SIG-M5 treated with dmso at 0.1 percent for 504 hours (cell line): ENCODE measurements around the gene CFAP91.
"Not testable (repeated sequence)": the region's sequence is repeated elsewhere in the genome, so short reads cannot be mapped to it uniquely, and the experiment has no call there.

ENCODE experiments used
- DNase-seq: peaks from one replicate; lab custom pipeline; 2025; ENCODE audit not compliant: unreplicated experiment; lab: John Stamatoyannopoulos, UW

The CFAP91 gene

DNA sequence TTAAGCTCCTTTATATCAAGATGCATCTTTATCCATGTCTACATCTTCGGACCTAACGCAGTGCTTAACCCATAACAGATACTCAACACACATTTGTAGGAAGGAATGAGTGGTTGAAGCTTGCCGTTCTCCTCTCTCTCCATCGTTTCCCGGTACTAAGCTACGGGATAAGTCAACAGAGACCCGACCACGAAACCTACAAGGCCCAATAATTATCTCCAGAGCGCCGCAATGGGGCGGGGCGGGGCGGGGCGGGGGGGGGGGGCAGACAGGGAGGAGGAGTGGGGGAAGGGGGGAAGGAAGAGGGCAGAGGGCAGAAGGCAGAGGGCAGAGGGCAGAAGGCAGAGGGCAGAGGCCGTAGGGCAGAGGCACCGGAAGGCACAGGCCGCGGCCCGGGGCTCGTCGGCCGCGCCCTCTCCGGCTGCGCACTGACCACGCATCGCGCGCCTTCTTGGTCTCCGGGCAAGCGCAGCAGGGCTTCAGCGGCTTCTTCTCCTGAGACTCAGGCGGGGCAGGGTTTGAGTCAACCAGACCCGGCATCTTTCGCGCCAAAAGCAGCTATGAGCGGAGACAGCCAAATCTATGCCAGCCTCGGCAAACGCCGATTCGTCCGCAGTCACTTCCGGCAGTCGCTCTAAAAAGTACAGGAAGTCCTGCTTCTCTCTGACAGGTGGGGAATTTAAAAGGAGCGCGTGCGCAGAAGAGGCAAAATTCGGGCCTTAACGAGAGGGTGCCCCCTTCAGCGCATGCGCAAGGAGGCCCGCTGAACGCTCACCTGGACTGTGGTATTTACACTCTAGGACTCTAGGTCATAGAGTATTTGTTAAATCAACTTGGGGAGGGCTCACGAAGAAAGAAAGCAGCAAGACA, 25.8 kb upstream of the CFAP91 start, which contains the start of gene COX17:
COX17 (minus strand) TSS at position 636 of the 870 bp plus-strand sequence; CDS start at position 540, 96 bp downstream.
- peak; percentile 99 for DNase-seq

DNA sequence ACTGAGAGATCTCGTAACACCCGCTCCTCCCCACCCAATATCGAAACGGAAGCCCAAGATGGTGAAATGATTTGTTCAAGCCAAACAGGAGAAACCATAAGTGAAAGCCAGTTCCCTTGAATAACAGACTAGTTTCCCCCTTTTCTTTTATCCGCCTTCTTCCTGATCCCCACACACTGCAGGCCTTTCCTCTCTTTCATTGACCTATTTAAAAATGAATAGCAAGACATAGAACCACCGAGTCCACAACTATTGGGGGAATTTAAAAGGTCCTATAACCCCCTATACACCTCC, 25.2 kb upstream of the CFAP91 start:
- no peak for DNase-seq

DNA sequence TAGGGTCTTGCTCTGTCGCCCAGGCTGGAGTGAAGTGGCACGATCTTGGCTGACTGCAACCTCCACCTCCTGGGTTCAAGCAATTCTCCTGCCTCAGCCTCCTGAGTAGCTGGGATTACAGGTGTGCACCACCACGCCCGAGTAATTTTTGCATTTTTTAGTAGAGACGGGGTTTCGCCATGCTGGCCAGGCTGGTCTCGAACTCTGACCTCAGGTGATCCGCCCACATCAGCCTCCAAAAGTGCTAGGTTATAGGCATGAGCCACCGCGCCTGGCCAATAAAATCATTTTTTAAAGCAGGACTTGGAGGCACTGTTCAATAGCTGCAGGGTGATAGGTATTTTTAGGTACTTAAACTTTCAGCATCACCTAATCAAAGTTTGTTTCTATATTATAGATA, 24.6 kb upstream of the CFAP91 start:
- DNase-seq, result not testable (repeated sequence)

DNA sequence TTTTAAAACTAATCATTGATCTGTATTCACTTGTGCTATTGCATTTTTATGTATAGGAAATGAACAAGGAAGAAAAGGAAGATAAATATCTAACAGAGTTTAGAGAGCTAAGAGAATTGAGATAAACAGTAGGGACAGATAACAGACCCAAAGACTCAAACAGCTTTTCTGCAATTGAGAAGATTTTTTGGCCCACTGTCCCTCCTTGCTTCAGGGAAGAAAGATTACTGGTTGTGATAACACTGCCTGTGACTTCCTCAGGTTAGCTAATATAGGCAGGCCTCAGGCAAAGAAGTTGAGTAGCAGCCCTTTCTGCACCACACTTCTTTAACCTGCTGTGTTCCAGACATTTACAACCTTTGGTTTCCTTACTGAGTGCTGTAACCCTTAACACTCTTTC, 22.9 kb upstream of the CFAP91 start:
- DNase-seq, result no peak

DNA sequence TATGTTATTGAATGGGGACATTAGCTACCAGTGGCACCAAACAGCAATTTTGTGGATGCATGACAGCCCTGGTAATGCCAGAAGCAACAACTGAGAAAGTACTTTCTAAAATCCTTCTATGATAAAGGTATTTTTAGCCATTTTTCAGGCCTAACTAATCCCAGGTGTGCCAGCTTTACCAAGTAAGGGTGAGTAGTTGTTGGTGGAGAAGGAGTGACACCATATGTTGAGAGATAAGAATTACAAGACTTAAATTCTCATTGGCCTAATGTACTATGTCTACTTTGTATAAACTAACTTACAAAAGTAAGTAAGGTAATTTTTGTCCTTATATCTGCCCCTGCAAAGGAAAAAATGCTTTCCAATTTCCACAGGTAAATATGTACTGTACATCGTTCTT, 21.5 kb upstream of the CFAP91 start:
- DNase-seq, result peak; percentile 38

DNA sequence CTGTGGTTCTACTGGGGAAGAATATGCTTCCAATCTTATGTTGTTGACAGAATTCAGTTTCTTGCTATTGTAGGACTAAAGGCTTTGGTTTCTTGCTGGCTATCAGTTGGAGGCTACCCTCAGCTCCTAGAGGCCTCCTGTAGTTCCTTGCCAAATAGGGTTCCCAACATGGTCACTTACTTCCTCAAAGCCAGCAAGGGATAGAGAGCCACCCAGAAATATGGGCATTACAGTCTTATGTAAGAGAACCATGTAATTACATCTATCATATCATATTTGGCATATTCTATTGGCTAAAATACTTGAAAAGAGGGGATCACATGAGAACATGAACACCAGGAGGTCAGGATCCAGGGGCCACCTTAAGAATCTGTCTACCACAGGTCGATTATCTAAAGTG, 19.4 kb upstream of the CFAP91 start:
- no peak for DNase-seq

DNA sequence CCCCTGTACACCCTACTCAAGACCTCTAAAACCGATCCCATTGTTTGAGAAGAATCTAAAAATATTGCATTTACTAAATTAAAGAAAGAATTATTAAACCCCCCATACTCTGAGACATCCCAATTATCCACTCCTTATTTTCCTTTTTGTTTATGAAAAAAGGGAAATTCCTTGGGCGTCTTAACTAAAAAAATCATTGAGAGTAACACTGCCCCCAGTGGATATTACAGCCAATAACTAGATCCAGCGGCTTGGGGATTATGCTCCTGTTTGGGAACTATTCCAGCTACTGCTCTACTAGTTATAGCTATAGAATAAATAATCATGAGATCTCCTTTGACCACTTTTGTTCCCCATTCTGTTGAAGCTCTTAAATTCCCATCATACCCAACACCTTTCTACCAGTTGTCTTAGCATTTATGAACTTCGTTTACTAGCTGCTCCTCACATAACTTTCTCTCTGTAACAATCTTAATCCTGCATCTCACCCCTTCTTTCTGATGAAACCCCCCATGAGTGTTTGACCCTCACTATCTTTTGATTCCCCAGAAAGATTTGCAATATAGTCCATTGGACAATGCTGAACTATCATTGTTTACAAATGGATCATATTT, 12.7 kb upstream of the CFAP91 start:
- peak; percentile 12 for DNase-seq

DNA sequence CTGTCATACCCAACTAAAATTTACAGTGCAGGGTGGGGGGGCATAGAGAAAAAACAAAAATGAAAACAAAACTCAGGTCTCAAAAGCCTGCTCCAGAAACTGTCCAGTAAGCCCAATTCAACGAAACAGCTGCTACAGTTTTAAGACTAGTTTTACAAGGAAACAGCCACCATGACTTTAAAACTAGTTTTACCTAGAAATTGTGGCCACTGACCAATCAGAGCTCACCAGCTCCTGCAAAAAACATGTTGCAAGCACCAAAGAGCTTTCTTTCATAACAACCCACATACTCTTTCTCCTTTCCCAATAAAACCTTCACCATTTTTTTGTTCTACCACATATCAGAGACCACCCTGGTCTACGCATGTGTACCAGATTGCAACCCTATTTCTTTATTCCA, 7.3 kb upstream of the CFAP91 start:
- DNase-seq, result peak; percentile 16

DNA sequence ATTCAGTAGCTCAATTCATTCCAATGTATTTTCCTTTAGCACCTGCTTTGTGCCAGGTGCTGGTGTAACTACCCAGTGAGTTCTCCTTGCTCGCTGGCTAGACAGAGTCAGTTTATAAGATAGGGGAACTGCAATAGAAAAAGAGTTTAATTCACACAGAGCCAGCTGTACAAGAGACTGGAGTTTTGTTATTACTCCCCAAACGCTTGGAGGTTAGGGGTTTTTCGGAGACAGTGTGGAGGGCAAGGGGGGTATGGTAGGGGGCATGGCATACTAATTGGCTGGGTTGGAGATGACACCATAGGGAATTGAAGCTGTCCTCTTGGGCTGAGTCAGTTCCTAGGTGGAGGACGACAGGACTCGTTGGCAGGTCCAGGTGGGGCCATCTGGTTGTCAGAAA, 5.4 kb upstream of the CFAP91 start:
- DNase-seq, result no peak

DNA sequence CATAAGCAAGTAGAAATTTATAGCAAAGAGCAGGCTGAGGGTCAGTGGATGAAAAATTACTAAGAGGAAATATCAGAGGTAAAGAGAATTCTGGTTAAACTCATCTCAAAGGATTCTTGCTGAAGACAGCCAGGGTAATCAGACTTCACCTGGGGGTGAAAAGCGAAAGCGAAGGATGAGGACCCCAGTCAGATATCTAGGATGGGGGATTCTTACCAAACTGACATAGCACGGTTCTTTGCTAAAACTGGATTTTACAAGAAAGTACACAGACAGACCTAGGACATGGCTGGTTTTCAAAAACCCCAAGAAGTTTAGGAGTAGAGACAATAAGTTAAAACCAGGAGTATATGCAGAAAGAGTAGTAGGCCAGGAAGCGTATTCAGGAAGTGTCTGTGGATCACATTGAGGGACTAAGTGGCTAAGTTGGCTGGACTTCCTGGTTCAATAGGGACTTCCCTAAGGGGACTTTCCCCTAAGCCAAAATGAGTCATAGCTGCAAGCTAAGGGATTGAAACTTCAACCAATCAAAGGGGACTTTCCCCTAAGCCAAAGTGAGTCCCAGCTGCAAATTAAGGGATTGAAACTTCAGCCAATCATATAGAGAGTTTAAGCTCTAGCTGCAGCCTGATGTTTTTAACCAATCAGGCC, 2.4 kb upstream of the CFAP91 start:
- DNase-seq, result no peak

DNA sequence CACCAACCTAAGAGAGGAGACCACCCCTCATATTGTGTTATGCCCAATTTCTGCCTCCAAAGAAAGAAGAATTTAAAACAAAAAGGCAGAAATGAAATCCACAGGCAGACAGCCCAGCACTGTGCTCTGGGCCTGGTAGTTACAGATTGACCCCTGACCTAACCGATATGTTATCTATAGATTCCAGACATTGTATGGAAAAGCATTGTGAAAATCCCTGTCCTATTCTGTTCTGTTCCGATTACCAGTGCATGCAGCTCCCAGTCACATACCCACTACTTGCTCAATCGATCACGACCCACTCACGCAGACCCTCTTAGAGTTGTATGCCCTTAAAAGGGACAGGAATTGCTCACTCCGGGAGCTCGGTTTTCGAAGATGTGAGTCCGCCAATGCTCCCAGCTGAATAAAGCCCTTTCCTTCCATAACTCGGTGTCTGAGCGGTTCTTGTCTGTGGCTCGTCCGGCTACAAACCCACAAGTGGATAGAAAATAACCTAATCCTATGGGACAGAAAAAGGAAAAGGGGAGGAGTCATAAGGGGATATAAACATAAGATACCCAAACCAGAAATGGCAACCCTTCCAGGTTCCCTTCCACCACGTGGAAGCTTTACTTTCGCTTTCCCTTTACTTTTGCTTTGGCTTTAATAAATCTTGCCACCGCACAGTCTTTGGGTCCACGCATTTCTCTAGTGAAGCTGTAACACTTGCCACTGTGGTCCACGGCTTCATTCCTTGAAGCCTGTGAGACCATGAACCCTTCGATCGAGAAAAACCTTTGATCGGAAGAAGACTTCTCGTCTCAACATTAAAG, 1.7 kb upstream of the CFAP91 start:
- no peak for DNase-seq

DNA sequence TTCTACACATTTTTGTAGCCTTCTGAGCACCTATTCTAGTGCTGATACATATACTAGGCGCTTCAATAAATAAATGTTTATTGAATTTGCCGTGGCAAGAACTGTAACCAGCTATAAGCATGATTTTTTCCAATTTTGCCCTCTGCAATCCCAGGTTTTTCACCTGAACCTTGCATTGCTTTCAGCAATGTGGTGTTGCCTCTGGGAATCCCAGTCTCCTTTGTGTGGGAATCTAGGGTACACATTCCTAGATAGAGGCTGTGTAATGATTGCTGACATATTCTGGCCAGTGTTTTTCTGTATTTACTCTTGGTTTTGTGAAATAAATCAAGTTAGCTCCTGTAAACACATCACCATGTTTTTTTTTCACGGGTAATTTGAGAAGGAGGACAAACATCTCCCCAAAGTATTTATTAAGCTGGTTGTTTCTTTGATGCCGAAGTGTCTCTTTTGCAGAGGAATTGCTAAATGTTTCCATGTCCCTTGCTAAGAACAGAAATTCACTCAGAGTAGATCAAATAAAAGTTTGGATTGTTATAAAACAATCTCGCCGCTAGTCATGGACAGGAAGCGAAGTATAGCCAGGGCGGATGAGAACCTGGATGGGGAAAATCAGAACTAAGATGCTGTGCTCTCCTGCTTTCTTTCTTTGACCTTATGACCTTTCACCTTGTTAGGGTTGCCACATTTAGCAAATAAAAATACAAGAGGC, 1.2 kb downstream of the CFAP91 start:
- DNase-seq, result no peak

DNA sequence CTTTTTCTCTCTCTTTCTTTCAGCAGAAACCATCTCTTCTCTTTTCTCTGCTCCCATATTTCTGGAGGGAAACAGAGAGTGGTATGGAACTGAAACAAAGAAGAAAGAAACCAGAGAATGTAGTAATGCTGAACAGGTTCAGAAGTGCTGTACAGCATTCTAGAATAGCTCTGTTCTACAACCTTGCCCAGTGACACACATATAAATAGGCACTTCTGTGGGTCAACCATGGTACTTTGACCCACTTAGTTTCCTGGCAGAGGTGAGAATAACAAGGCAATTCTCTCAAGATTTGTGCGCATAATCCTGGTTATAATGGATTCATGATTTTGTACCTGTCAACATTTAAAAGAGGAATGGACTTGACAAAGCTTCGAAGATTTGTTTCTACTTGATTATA, 12.3 kb downstream of the CFAP91 start:
- DNase-seq, result no peak

DNA sequence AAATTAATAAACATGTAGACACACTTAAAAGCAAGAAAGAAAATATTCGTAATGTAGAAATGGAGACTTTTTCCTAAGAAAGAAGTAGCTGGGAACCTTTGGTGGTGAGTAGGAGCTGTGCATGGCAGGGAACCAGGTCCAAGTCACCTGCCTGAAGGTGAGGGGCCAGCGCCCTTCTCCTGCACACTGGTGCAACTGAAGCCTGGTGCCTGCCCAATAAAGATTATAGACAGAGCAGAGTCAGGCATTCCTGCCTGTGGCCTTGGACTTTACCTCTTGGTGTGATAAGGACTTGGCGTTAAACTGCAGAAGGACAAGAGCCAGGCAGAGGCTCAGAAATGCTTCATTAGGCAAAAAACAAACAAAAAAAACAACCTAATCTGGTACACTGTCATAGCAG, 14.2 kb downstream of the CFAP91 start:
- DNase-seq, result no peak

DNA sequence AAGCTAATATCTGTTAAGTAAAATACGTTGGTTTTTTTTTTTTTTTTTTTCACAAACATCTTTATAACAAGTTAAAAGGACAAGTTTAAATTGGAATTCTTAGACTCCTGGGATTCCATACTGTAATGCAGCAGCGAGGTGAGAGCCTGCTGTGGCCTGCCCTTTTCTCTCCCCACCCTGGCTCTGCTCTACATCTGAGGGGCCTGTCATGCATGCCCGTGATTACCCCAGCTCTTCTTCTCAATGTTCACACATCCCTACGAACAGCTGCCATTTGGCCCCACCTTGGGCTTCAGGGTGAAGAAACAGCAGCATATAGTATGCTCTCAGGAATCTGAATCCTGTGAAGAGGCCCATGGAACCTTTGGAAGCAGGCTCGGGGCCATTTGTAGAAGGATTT, 14.7 kb downstream of the CFAP91 start:
- no peak for DNase-seq

DNA sequence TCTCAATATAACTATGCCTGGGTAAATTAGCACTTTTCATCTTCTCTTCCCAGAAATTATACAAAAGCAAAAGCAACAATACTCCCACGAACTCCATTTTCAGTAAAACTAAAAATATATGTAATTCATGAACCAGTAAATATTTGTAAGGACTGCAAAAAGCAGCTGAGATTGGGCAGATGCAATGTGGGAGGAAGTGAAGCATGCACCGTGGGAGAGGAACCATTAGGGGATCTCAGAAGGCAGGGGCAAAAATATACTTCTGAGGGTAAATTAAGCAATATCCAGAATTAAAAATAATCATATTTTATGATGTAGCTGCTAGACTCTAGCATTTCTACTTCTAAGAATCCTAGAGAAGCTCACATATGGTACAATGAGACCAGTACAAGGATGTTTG, 20.2 kb downstream of the CFAP91 start:
- peak; percentile 36 for DNase-seq

DNA sequence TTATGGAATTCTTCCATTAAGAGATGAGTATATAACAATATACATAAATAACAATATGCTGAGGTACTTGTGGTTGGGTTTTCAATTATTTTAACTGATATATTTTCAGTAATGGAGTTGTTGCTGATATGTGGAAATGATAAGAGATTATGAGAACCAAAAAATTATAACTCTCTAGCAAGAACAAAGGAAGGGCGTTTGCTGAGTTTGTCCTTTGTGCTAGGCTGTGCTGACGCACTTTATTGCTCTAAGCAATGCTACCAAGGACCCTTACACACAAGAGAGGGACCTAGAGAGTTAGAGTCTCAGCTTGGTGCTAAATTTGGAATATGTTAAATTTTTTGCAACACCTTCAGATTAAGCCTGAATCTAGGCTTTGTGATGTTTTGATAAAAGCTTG, 24.1 kb downstream of the CFAP91 start:
- DNase-seq, result no peak

DNA sequence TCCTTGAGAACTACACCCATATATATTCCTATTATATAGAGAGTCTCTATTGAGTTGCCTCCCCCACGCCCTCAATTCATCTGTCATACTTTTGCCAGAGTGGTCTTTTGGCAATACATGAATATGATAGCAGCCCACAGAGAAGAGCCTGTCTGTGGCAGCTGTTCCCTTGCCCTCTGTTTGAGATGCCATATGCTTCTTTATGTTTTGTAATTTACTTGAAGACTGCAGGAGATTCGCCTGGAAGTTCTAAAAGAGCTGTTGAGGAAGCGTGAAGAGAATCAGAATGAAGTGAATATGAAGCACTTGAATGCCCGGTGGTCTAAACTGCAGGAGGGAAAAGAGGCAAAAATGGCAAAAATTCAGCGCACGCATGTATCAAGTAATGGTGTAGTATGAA, 27.2 kb downstream of the CFAP91 start:
- no peak for DNase-seq

DNA sequence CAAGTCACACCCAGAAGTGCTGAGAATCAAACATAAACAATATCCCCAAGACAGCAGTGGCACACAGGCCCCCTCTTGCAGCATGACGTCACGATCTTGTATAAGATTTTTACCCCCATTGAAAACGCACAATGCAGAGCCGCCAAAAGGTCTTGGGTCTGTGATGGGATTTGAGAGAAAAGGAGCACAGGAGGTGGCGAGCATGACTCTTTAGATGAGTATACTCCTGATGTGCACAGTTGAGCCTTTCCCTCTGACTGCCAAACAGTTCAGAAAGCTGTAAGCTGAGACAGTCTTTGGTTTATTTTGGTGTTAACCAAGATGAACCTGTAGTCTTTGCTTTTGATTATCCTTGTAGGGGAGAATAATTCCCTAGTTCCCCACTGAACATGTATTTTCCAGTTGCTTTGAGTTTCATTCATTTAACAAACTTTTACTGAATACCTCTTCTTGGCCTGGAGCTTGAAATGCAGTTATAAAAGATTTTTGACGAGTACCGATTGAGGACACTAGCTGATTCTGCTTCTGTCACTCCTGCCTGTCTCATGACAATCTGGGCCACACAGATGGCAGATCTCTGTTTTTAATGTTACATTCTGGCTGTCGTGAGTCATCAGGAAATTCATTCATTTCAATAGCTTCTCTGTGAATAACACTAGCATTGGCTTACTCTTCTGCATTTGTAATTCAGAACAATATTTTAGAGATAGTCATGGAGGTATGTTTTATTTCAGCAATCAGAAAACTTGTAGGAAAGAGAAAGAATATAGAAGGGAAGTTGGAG, 28.9 kb downstream of the CFAP91 start:
- DNase-seq, result no peak

DNA sequence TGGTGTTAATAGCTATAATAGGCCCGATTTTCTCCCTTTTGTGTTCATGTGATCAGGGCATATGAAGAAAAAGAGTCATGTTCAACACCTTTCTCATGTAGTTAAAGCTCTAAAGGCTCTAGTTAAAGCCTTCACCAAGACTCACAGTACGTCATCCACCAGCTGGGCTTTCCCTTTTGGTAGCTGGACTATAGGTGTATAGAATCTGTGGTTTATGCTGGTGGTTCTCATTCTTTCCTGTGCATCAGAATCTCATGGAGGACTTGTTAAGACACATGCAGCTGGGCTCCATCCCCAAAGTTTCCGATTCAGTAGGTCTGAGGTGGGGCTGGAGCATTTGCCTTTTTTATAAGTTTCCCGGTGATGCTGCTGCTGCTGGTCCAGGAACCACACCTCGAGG, 31.0 kb downstream of the CFAP91 start:
- no peak for DNase-seq
